Fibroblast of gingiva (primary cell): ENCODE measurements around the gene TP63.

Source experiments
- DNase-seq: peaks from one replicate; pipeline ENCODE4 v3.0.0-alpha.2; 2011; ENCODE audit warnings: low read depth

TP63 gene

GRCh38 chr3:189851682-189852081, 220.5 kb downstream of the TP63 start:
- no peak for DNase-seq

GRCh38 chr3:189853906-189854305, 222.7 kb downstream of the TP63 start:
- no peak for DNase-seq

GRCh38 chr3:189860296-189860695, 229.1 kb downstream of the TP63 start:
- DNase-seq: peak; percentile 52

- peak; percentile 89 for DNase-seq
Observed at GRCh38 chr3:189862385-189862998, 231.3 kb downstream of the TP63 start.

GRCh38 chr3:189863031-189863430, 231.8 kb downstream of the TP63 start:
- DNase-seq: peak; percentile 63

- no peak for DNase-seq
Observed at GRCh38 chr3:189868061-189868460, 236.9 kb downstream of the TP63 start.

- DNase-seq: no peak
Observed at GRCh38 chr3:189869165-189869564, 238.0 kb downstream of the TP63 start.

GRCh38 chr3:189871418-189871817, 240.2 kb downstream of the TP63 start:
- DNase-seq: no peak

- DNase-seq: no peak
Observed at GRCh38 chr3:189883113-189883753, 252.0 kb downstream of the TP63 start.

- no peak for DNase-seq
Observed at GRCh38 chr3:189890496-189890895, 259.3 kb downstream of the TP63 start.

- no peak for DNase-seq
Observed at GRCh38 chr3:189896533-189896932, 265.3 kb downstream of the TP63 start.

- no peak for DNase-seq
Observed at GRCh38 chr3:189897406-189897805, 266.2 kb downstream of the TP63 start.

- DNase-seq: peak; percentile 68
Observed at GRCh38 chr3:189898559-189899153, 267.5 kb downstream of the TP63 start.

GRCh38 chr3:189899186-189899585, 268.0 kb downstream of the TP63 start:
- no peak for DNase-seq

GRCh38 chr3:189900578-189900977, 269.4 kb downstream of the TP63 start:
- no peak for DNase-seq

- no peak for DNase-seq
Observed at GRCh38 chr3:189901481-189901880, 270.3 kb downstream of the TP63 start.

- no peak for DNase-seq
Observed at GRCh38 chr3:189902230-189903186, 271.3 kb downstream of the TP63 start.

- DNase-seq: no peak
Observed at GRCh38 chr3:189903562-189904250, 272.5 kb downstream of the TP63 start.

GRCh38 chr3:189907803-189908202, 276.6 kb downstream of the TP63 start:
- no peak for DNase-seq

- no peak for DNase-seq
Observed at GRCh38 chr3:189908646-189909045, 277.5 kb downstream of the TP63 start.

GRCh38 chr3:189909139-189909538, 277.9 kb downstream of the TP63 start:
- DNase-seq: no peak

- DNase-seq: no peak
Observed at GRCh38 chr3:189909573-189909972, 278.4 kb downstream of the TP63 start.
